Vagina (tissue), 2 donors: Measurements from ENCODE around the gene C2CD2. TPM values are rescaled to one million over a fixed set of nuclear protein-coding genes. Genes with fewer than 3 reads are reported as not detected.

Experiments
- DNase-seq, 2 donors: peaks; one replicate each; pipeline ENCODE4 v3.0.0-alpha.2; 2017; ENCODE audit errors: extremely low spot score in 2 of 2
- H3K27ac ChIP-seq: fragments of 200-600 bp; sonication (generic); one replicate; pipeline ENCODE4 v1.5.1; 2019
- H3K27me3 ChIP-seq: fragments of 200-600 bp; sonication (generic); one replicate; pipeline ENCODE4 v1.5.1; 2019
- H3K36me3 ChIP-seq, 2 donors: fragments of 200-600 bp; sonication (generic); one replicate each; pipeline ENCODE4 v1.5.1; 2017 to 2019
- H3K4me1 ChIP-seq: fragments of 200-600 bp; sonication (generic); one replicate; pipeline ENCODE4 v1.5.1; 2019
- H3K4me3 ChIP-seq, 2 donors: fragments of 200-600 bp; sonication (generic); 1 replicate in 1 of 2; 2 replicates in 1 of 2; pipeline ENCODE4 v1.5.1; 2016 to 2019
- H3K9me3 ChIP-seq: fragments of 200-600 bp; sonication (generic); one replicate; pipeline ENCODE4 v1.5.1; 2019
- CTCF ChIP-seq, 3 experiments: fragments of 450-650 bp in 2 of 3; fragments of 200-600 bp in 1 of 3; sonication (generic) in 1 of 3; IDR thresholded peaks; one replicate each; pipeline ENCODE4 v1.5.1; 2017 to 2019; ENCODE audit warnings: antibody characterized with exemption in 3 of 3, mild to moderate bottlenecking in 2 of 3, moderate library complexity in 2 of 3
- POLR2A ChIP-seq, 2 donors: fragments of 450-650 bp; IDR thresholded peaks; one replicate each; pipeline ENCODE4 v1.6.1; 2017; ENCODE audit warnings: antibody characterized with exemption in 2 of 2, mild to moderate bottlenecking in 2 of 2, moderate library complexity in 2 of 2
- POLR2AphosphoS5 ChIP-seq, 2 donors: sonication (generic); formaldehyde crosslinking; IDR thresholded peaks; one replicate each; pipeline ENCODE4 v1.9.0; 2017; ENCODE audit warnings: antibody characterized with exemption in 2 of 2, mild to moderate bottlenecking in 2 of 2, low read depth in 1 of 2; ENCODE audit not compliant: insufficient read depth in 1 of 2
- intact Hi-C: fragments of 100-400 bp; cut with DNase I; formaldehyde crosslinking; loops from one replicate; pipeline ENCODE4 v1.15.1; 2023
- total RNA-seq: library from RNA; depleted of rRNA; stranded (reverse); fragments of >200 nt; gene quantifications from one replicate; pipeline ENCODE4 v1.2.3, GENCODE V29; 2016

C2CD2 gene
- total RNA-seq, 1 donor from 2014 or later, result 36.1 TPM

- no peaks in the 10 kb centered on the region for H3K36me3 ChIP-seq
- no peaks in the 10 kb centered on the region for H3K9me3 ChIP-seq
- no peak for DNase-seq
- intact Hi-C loops, result loop anchor here (10.0 kb wide), 1 partner anchor 46 kb away; no protein-coding TSS in a partner anchor
- peak overlapping the region; percentile 79 for H3K27ac ChIP-seq
- H3K4me3 ChIP-seq, result no peak overlapping the region
- no peaks in the 10 kb centered on the region for H3K27me3 ChIP-seq
- peaks cover 51% of the 10 kb centered on the region for H3K4me1 ChIP-seq
- TF ChIP-seq POLR2AphosphoS5 (IDR thresholded peaks at IDR 0.05; ENCODE audit: insufficient read depth in 1 of 2, low read depth in 1 of 2) (peak in 1 of 2 donors; percentile 8), POLR2A (IDR thresholded peaks at IDR 0.05) (no peak)
These were observed 5.2 kb upstream of the C2CD2 start for GRCh38 chr21:41958886-41959563.

- no peak overlapping the region for H3K4me3 ChIP-seq
- H3K27me3 ChIP-seq, result no peaks in the 10 kb centered on the region
- peak; percentile 66 to 78 for TF ChIP-seq POLR2AphosphoS5 (IDR thresholded peaks at IDR 0.05; ENCODE audit: insufficient read depth in 1 of 2, low read depth in 1 of 2)
- TF ChIP-seq CTCF (IDR thresholded peaks at IDR 0.05), result peak in 2 of 3 experiments; percentile 22 to 40
- no peak for TF ChIP-seq POLR2A (IDR thresholded peaks at IDR 0.05)
- DNase-seq, result no peak
- intact Hi-C loops, result loop anchor here (10.0 kb wide), 1 partner anchor 47 kb away; no protein-coding TSS in a partner anchor
- no peaks in the 10 kb centered on the region for H3K9me3 ChIP-seq
- H3K4me1 ChIP-seq, result peaks cover 54% of the 10 kb centered on the region
- no peaks in the 10 kb centered on the region for H3K36me3 ChIP-seq
- H3K27ac ChIP-seq, result peak overlapping the region; percentile 79
These were observed 4.4 kb upstream of the C2CD2 start for GRCh38 chr21:41957991-41958766.

- Histone ChIP-seq H3K36me3 (no peaks in the 10 kb centered on the region), H3K4me1 (peaks cover 64% of the 10 kb centered on the region), H3K27me3 (no peaks in the 10 kb centered on the region), H3K4me3 (no peak overlapping the region), H3K27ac (peak overlapping the region; percentile 79), H3K9me3 (no peaks in the 10 kb centered on the region)
- no peak for DNase-seq
- intact Hi-C loops, result loop anchor here (10.0 kb wide), 1 partner anchor 48 kb away; no protein-coding TSS in a partner anchor
- TF ChIP-seq POLR2AphosphoS5 (IDR thresholded peaks at IDR 0.05; ENCODE audit: insufficient read depth in 1 of 2, low read depth in 1 of 2) (no peak), CTCF (IDR thresholded peaks at IDR 0.05) (no peak), POLR2A (IDR thresholded peaks at IDR 0.05) (no peak)
These were observed 3.3 kb upstream of the C2CD2 start for GRCh38 chr21:41956926-41957729.

GRCh38 chr21:41955516-41955915 is 1.7 kb upstream of the C2CD2 start:
- Histone ChIP-seq H3K4me3 (no peak overlapping the region), H3K36me3 (no peaks in the 10 kb centered on the region), H3K27ac (no peak overlapping the region), H3K9me3 (no peaks in the 10 kb centered on the region), H3K27me3 (no peaks in the 10 kb centered on the region), H3K4me1 (peaks cover 73% of the 10 kb centered on the region)
- TF ChIP-seq POLR2A (IDR thresholded peaks at IDR 0.05), result no peak
- TF ChIP-seq POLR2AphosphoS5 (IDR thresholded peaks at IDR 0.05; ENCODE audit: insufficient read depth in 1 of 2, low read depth in 1 of 2), result no peak
- TF ChIP-seq CTCF (IDR thresholded peaks at IDR 0.05), result no peak
- intact Hi-C loops, result loop anchor here (10.0 kb wide), 1 partner anchor 49 kb away; no protein-coding TSS in a partner anchor
- no peak for DNase-seq
